HepG2 (cell line): ENCODE data around the gene STMN1. TPM values are rescaled to one million over a fixed set of nuclear protein-coding genes. Genes with fewer than 3 reads are reported as not detected.

Experiments
- CBFB ChIP-seq: sonication (generic); formaldehyde crosslinking; IDR thresholded peaks from 2 replicates; pipeline ENCODE4 v1.4.0; 2020; ENCODE audit warnings: missing genetic modification reagents
- DRAP1 ChIP-seq: IDR thresholded peaks from 2 replicates; pipeline ENCODE4 v1.6.1; 2016; ENCODE audit warnings: missing genetic modification reagents, missing compliant biosample characterization
- HDAC1 ChIP-seq: sonication (generic); formaldehyde crosslinking; IDR thresholded peaks from 2 replicates; pipeline ENCODE4 v1.5.1; 2020; ENCODE audit warnings: mild to moderate bottlenecking, missing genetic modification reagents
- HNF4G ChIP-seq, 2 experiments: sonication (generic) in 1 of 2; formaldehyde crosslinking in 1 of 2; IDR thresholded peaks; 2 replicates each; pipeline versions ENCODE4 v1.4.0 to v1.6.1; 2011 to 2020; ENCODE audit warnings: borderline replicate concordance in 2 of 2, low read depth in 2 of 2, mild to moderate bottlenecking in 2 of 2, low read length in 1 of 2, missing genetic modification reagents in 1 of 2, moderate library complexity in 1 of 2
- IRF9 ChIP-seq: sonication (generic); formaldehyde crosslinking; IDR thresholded peaks from 2 replicates; pipeline ENCODE4 v1.8.0; 2022; ENCODE audit warnings: missing genetic modification reagents, mild to moderate bottlenecking, borderline replicate concordance
- PRMT3 ChIP-seq: sonication (generic); formaldehyde crosslinking; IDR thresholded peaks from 2 replicates; pipeline ENCODE4 v1.8.1; 2022; ENCODE audit warnings: low read depth, mild to moderate bottlenecking, moderate library complexity, missing genetic modification reagents, borderline replicate concordance
- U2AF2 ChIP-seq: fragments of 200-400 bp; formaldehyde crosslinking; IDR thresholded peaks from 2 replicates; pipeline ENCODE4 v1.6.1; 2017; ENCODE audit warnings: low read depth, mild to moderate bottlenecking, low read length
- ZNF235 ChIP-seq: sonication (generic); formaldehyde crosslinking; IDR thresholded peaks from 2 replicates; pipeline ENCODE4 v1.8.1; 2023; ENCODE audit warnings: mild to moderate bottlenecking, missing genetic modification reagents, borderline replicate concordance
- ZNF441 ChIP-seq: sonication (generic); formaldehyde crosslinking; IDR thresholded peaks from 2 replicates; pipeline ENCODE4 v1.7.0; 2021; ENCODE audit warnings: missing genetic modification reagents, borderline replicate concordance
- ZNF577 ChIP-seq: sonication (generic); formaldehyde crosslinking; IDR thresholded peaks from 2 replicates; pipeline ENCODE4 v1.4.0; 2020; ENCODE audit warnings: mild to moderate bottlenecking, low read depth, missing genetic modification reagents, borderline replicate concordance
- ZNF678 ChIP-seq: sonication (generic); formaldehyde crosslinking; IDR thresholded peaks from 2 replicates; pipeline ENCODE4 v1.4.0; 2020; ENCODE audit warnings: mild to moderate bottlenecking, missing genetic modification reagents
- ZSCAN9 ChIP-seq: IDR thresholded peaks from 2 replicates; pipeline ENCODE4 v1.6.1; 2016; ENCODE audit warnings: borderline replicate concordance
- polyA plus RNA-seq, 8 experiments: library from polyadenylated mRNA; depleted of rRNA in 3 of 8; stranded (reverse) in 7 of 8; unstranded in 1 of 8; fragments of >200 nt; fragmentation: Illumina TruSeq in 4 of 8; extraction: Trizol in 4 of 8; gene quantifications; 2 replicates each; pipeline versions ENCODE4 v1.2.1 to v1.2.3, GENCODE V29; 2011 to 2016; ENCODE audit warnings: low read depth in 4 of 8, missing spikeins in 1 of 8, mixed read lengths in 1 of 8; ENCODE audit not compliant: insufficient read depth in 1 of 8
- total RNA-seq, 5 experiments: library from RNA; depleted of rRNA; stranded (reverse); fragments of >200 nt; fragmentation: Illumina TruSeq; extraction: Trizol; gene quantifications; 2 replicates each; pipeline ENCODE4 v1.2.3, GENCODE V29; 2016; ENCODE audit warnings: low read depth in 1 of 5

STMN1 gene
- total and polyA plus RNA-seq, 2 of the 13 experiments (the other 11 are each of a cell fraction or from before 2014, with no cell fraction given), result 45.9 to 409 TPM

GRCh38 chr1:25905680-25906643, at the start of gene STMN1 (continued):
- peak; percentile 72 for TF ChIP-seq CBFB (CRISPR knock-in tag)
- no peak; the same call in 1 of the 2 replicates for TF ChIP-seq ZNF235 (CRISPR knock-in tag)
- TF ChIP-seq PRMT3 (CRISPR knock-in tag), result no peak
- TF ChIP-seq ZNF577 (CRISPR knock-in tag), result no peak
- no peak for TF ChIP-seq ZNF678
- TF ChIP-seq DRAP1 (CRISPR knock-in tag), result peak; percentile 94
- no peak for TF ChIP-seq U2AF2
- no peak for TF ChIP-seq HNF4G (IDR thresholded peaks at IDR 0.05; ENCODE audit: borderline replicate concordance, low read depth, low read length)
- TF ChIP-seq HNF4G (CRISPR knock-in tag; IDR thresholded peaks at IDR 0.05; ENCODE audit: borderline replicate concordance, low read depth), result no peak
- no peak for TF ChIP-seq IRF9 (CRISPR knock-in tag)
- TF ChIP-seq ZSCAN9, result no peak
- TF ChIP-seq ZNF441 (CRISPR knock-in tag), result 0 out of 2 replicates have a peak, but pooled peaks have one; percentile 26
- 0 out of 2 replicates have a peak, but pooled peaks have one; percentile 33 for TF ChIP-seq HDAC1 (CRISPR knock-in tag)
- TF ChIP-seq, all 625 proteins: peak for 128
